ENCODE results near the gene DARS1. TPM values are rescaled to one million over a fixed set of nuclear protein-coding genes. Genes with fewer than 3 reads are reported as not detected.

DARS1 gene
- total RNA-seq, 2 experiments from 2014 or later = 174 to 190 TPM

GRCh38 chr2:135999899-136000298 lies 14.5 kb upstream of the DARS1 start:
- DNase-seq (no peak), ATAC-seq (no peak)
- Mint-ChIP-seq H3K4me1 (peaks cover 16% of the 10 kb centered on the region), H3K27ac (no peak overlapping the region), H3K9me3 (ENCODE audit: low read depth) (no peaks in the 10 kb centered on the region), H3K27me3 (no peaks in the 10 kb centered on the region), H3K36me3 (ENCODE audit: low read depth) (peaks cover 14% of the 10 kb centered on the region), H3K4me3 (no peak overlapping the region)
- CTCF ChIA-PET = interaction anchor here (0.8 to 1.9 kb wide), 2 partner anchors 11 to 34 kb away, joined by 3 to 5 read pairs; no protein-coding TSS in a partner anchor
- intact Hi-C loops (cut with DNase I, micrococcal nuclease) = no loop called here
- POLR2A ChIA-PET = no interaction called here

DNA sequence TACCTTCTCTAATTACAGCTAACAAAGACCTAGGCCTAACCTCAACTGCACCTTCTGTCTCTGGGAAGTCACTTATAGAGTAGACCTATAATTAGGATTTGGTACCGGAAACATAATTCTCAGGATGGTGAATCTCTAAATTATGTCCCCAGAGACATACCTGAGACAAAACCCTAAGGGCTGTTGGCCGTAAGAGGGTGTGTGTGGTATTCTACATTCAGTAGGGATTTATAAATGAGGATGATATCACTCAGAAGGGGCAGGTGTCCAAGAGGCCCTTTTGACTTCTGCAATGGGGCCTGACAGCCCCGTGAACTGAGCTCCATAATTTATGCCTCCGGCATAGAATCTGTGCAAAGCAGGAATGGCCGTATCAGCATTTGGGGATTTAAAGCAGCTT lies 13.5 kb upstream of the DARS1 start:
- DNase-seq = no peak
- ChIA-PET POLR2A (interaction anchor here (0.6 kb wide), 1 partner anchor 19 kb away, joined by 3 read pairs; no protein-coding TSS in a partner anchor), CTCF (interaction anchor here (0.8 to 1.9 kb wide), 3 partner anchors 10 to 413 kb away, joined by 3 to 5 read pairs (median 3); no protein-coding TSS in a partner anchor)
- H3K4me1 Mint-ChIP-seq = peaks cover 14% of the 10 kb centered on the region
- H3K36me3 Mint-ChIP-seq (ENCODE audit: low read depth) = peaks cover 8% of the 10 kb centered on the region
- ATAC-seq = no peak
- H3K9me3 Mint-ChIP-seq (ENCODE audit: low read depth) = no peaks in the 10 kb centered on the region
- no peaks in the 10 kb centered on the region for H3K27me3 Mint-ChIP-seq
- no peak overlapping the region for H3K27ac Mint-ChIP-seq
- H3K4me3 Mint-ChIP-seq = no peak overlapping the region
- intact Hi-C loops (cut with DNase I, micrococcal nuclease) = no loop called here

GRCh38 chr2:135997380-135997779 lies 12.0 kb upstream of the DARS1 start:
- CTCF ChIA-PET = interaction anchor here (0.7 to 2.4 kb wide), 7 partner anchors 8 to 257 kb away, joined by 3 to 6 read pairs (median 3); no protein-coding TSS in a partner anchor
- peaks cover 14% of the 10 kb centered on the region for H3K4me1 Mint-ChIP-seq
- H3K36me3 Mint-ChIP-seq (ENCODE audit: low read depth) = peaks cover 6% of the 10 kb centered on the region
- no peaks in the 10 kb centered on the region for H3K27me3 Mint-ChIP-seq
- no peaks in the 10 kb centered on the region for H3K9me3 Mint-ChIP-seq (ENCODE audit: low read depth)
- peak; percentile 40 for DNase-seq
- peak; percentile 50 for ATAC-seq
- intact Hi-C loops (cut with DNase I, micrococcal nuclease) = no loop called here
- H3K4me3 Mint-ChIP-seq = no peak overlapping the region
- POLR2A ChIA-PET = interaction anchor here (0.5 kb wide), 1 partner anchor 1746 kb away, joined by 4 read pairs; no protein-coding TSS in a partner anchor
- no peak overlapping the region for H3K27ac Mint-ChIP-seq

DNA sequence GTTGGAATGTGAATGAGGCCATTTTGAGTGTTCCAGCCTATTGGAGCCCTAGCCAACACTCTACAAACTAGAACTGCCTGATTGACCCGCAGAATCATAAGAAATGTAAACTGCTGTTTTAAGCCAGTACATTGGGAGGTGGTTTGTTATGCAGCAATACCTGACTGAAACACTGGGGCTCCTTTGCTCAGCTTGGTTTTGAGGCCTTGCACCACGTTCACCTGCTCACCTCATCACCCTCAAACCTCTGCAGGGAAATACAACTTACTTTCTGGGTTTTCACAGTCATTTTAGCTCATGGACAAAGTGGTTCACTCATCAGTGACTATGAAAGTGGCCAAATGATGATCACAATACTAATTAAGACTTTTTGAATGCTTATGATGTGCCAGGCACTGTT lies 10.9 kb upstream of the DARS1 start:
- H3K9me3 Mint-ChIP-seq (ENCODE audit: low read depth) = no peaks in the 10 kb centered on the region
- intact Hi-C loops (cut with DNase I, micrococcal nuclease) = no loop called here
- H3K4me3 Mint-ChIP-seq = no peak overlapping the region
- peaks cover 10% of the 10 kb centered on the region for H3K36me3 Mint-ChIP-seq (ENCODE audit: low read depth)
- ChIA-PET CTCF (interaction anchor here (0.6 to 2.4 kb wide), 6 partner anchors 9 to 1078 kb away, joined by 3 to 6 read pairs (median 4); partner anchors contain the start of gene CCNT2), POLR2A (interaction anchor here (0.5 kb wide), 1 partner anchor 9 kb away, joined by 3 read pairs; no protein-coding TSS in a partner anchor)
- no peak overlapping the region for H3K27ac Mint-ChIP-seq
- H3K4me1 Mint-ChIP-seq = peaks cover 17% of the 10 kb centered on the region
- peak; percentile 47 for ATAC-seq
- no peaks in the 10 kb centered on the region for H3K27me3 Mint-ChIP-seq
- no peak for DNase-seq

- peaks cover 16% of the 10 kb centered on the region for H3K4me1 Mint-ChIP-seq
- ChIA-PET CTCF (no interaction called here), POLR2A (no interaction called here)
- DNase-seq (no peak), ATAC-seq (no peak)
- H3K27ac Mint-ChIP-seq = no peak overlapping the region
- H3K9me3 Mint-ChIP-seq (ENCODE audit: low read depth) = no peaks in the 10 kb centered on the region
- H3K27me3 Mint-ChIP-seq = no peaks in the 10 kb centered on the region
- H3K36me3 Mint-ChIP-seq (ENCODE audit: low read depth) = peaks cover 9% of the 10 kb centered on the region
- no peak overlapping the region for H3K4me3 Mint-ChIP-seq
- intact Hi-C loops (cut with DNase I, micrococcal nuclease) = no loop called here
Observed at GRCh38 chr2:135994281-135994680, 8.9 kb upstream of the DARS1 start.

- Mint-ChIP-seq H3K9me3 (ENCODE audit: low read depth) (no peaks in the 10 kb centered on the region), H3K27me3 (no peaks in the 10 kb centered on the region), H3K4me1 (peaks cover 16% of the 10 kb centered on the region), H3K36me3 (ENCODE audit: low read depth) (peaks cover 14% of the 10 kb centered on the region), H3K4me3 (no peak overlapping the region), H3K27ac (no peak overlapping the region)
- CTCF ChIA-PET = no interaction called here
- intact Hi-C loops (cut with DNase I, micrococcal nuclease) = no loop called here
- POLR2A ChIA-PET = no interaction called here
- DNase-seq (no peak), ATAC-seq (no peak)
Observed at GRCh38 chr2:135993421-135993820, 8.0 kb upstream of the DARS1 start.

DNA sequence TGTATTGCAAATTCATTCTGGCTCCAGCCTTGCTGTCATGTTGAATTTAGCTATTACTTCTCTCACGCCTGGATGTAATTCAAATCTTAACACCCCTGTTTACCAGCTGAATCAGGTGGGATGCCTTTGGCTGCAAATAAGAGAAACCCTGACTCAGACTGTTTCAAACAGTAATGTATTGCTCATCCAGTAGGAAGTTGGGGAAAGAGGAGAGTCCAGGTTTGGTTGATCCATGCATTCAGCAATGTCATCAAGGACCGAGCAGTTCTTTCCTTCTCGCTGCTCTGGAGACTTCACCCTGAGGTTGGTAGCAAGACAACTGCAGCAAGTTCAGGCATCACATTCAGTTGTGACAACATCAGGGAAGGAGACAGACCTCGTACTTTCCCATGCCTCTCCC lies 6.4 kb upstream of the DARS1 start:
- CTCF ChIA-PET = no interaction called here
- Mint-ChIP-seq H3K4me3 (no peak overlapping the region), H3K36me3 (ENCODE audit: low read depth) (peaks cover 15% of the 10 kb centered on the region), H3K27ac (no peak overlapping the region), H3K4me1 (peaks cover 8% of the 10 kb centered on the region), H3K27me3 (no peaks in the 10 kb centered on the region), H3K9me3 (ENCODE audit: low read depth) (no peaks in the 10 kb centered on the region)
- POLR2A ChIA-PET = no interaction called here
- DNase-seq = no peak
- intact Hi-C loops (cut with DNase I, micrococcal nuclease) = no loop called here
- ATAC-seq = no peak

DNA sequence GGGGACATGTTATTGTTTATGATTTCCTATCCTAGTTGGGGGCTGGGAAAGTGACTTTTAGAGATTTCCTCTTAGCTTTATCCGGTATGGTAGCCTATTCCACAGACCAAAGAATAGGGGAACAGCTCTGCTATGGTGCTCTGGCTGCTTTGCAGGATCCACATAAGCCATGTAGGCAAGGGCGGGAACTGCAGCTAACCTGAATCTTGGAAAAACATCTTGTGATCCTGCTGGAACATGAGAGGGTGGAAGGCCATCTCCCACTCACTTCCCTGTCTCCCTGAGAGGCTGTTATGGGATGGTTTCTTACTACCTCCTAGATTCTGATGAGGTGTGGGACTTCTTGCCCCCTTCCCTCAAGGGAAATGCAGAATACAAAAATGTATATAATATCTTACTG lies 2.0 kb upstream of the DARS1 start:
- no peaks in the 10 kb centered on the region for H3K27me3 Mint-ChIP-seq
- ChIA-PET CTCF (no interaction called here), POLR2A (no interaction called here)
- peaks cover 32% of the 10 kb centered on the region for H3K4me1 Mint-ChIP-seq
- no peak overlapping the region for H3K27ac Mint-ChIP-seq
- DNase-seq (no peak), ATAC-seq (no peak)
- peaks cover 36% of the 10 kb centered on the region for H3K36me3 Mint-ChIP-seq (ENCODE audit: low read depth)
- H3K4me3 Mint-ChIP-seq = no peak overlapping the region
- intact Hi-C loops (cut with DNase I, micrococcal nuclease) = loop anchor here in 1 of 2 experiments (5.0 kb wide), 1 partner anchor 325 kb away; no protein-coding TSS in a partner anchor
- H3K9me3 Mint-ChIP-seq (ENCODE audit: low read depth) = no peaks in the 10 kb centered on the region

GRCh38 chr2:135986507-135986906 lies 1.1 kb upstream of the DARS1 start:
- POLR2A ChIA-PET = interaction anchor here (0.6 to 2.0 kb wide), 6 partner anchors 70 to 396 kb away, joined by 3 to 11 read pairs (median 6); partner anchors contain the start of gene MCM6
- H3K36me3 Mint-ChIP-seq (ENCODE audit: low read depth) = peaks cover 38% of the 10 kb centered on the region
- peak overlapping the region; percentile 93 for H3K4me3 Mint-ChIP-seq
- DNase-seq (no peak), ATAC-seq (no peak)
- no peaks in the 10 kb centered on the region for H3K9me3 Mint-ChIP-seq (ENCODE audit: low read depth)
- CTCF ChIA-PET = interaction anchor here (0.5 to 1.7 kb wide), 5 partner anchors 67 to 482 kb away, joined by 3 to 5 read pairs (median 4); no protein-coding TSS in a partner anchor
- peak overlapping the region; percentile 97 for H3K27ac Mint-ChIP-seq
- intact Hi-C loops (cut with DNase I, micrococcal nuclease) = loop anchor here in 1 of 2 experiments (5.0 kb wide), 1 partner anchor 326 kb away; no protein-coding TSS in a partner anchor
- H3K4me1 Mint-ChIP-seq = peaks cover 36% of the 10 kb centered on the region
- no peaks in the 10 kb centered on the region for H3K27me3 Mint-ChIP-seq

- Mint-ChIP-seq H3K9me3 (ENCODE audit: low read depth) (no peaks in the 10 kb centered on the region), H3K4me3 (peak overlapping the region; percentile 93), H3K27me3 (no peaks in the 10 kb centered on the region), H3K27ac (peak overlapping the region; percentile 97), H3K36me3 (ENCODE audit: low read depth) (peaks cover 43% of the 10 kb centered on the region), H3K4me1 (peaks cover 38% of the 10 kb centered on the region)
- DNase-seq (peak; percentile 89), ATAC-seq (peak; percentile 55)
- intact Hi-C loops (cut with DNase I, micrococcal nuclease) = loop anchor here (1.0 to 5.0 kb wide), 22 partner anchors 22 to 455 kb away; partner anchors contain the start of genes MCM6 (in 2 of the 2), CXCR4 (in 1 of the 2), R3HDM1 (in 1 of the 2) and UBXN4 (in 1 of the 2)
- ChIA-PET POLR2A (interaction anchor here (0.6 to 2.0 kb wide), 8 partner anchors 64 to 396 kb away, joined by 3 to 11 read pairs (median 4); partner anchors contain the start of gene MCM6), CTCF (interaction anchor here (0.5 to 2.1 kb wide), 7 partner anchors 67 to 483 kb away, joined by 3 to 6 read pairs (median 4); no protein-coding TSS in a partner anchor)
Observed at GRCh38 chr2:135985826-135986393, 484 bp upstream of the DARS1 start.

DNA sequence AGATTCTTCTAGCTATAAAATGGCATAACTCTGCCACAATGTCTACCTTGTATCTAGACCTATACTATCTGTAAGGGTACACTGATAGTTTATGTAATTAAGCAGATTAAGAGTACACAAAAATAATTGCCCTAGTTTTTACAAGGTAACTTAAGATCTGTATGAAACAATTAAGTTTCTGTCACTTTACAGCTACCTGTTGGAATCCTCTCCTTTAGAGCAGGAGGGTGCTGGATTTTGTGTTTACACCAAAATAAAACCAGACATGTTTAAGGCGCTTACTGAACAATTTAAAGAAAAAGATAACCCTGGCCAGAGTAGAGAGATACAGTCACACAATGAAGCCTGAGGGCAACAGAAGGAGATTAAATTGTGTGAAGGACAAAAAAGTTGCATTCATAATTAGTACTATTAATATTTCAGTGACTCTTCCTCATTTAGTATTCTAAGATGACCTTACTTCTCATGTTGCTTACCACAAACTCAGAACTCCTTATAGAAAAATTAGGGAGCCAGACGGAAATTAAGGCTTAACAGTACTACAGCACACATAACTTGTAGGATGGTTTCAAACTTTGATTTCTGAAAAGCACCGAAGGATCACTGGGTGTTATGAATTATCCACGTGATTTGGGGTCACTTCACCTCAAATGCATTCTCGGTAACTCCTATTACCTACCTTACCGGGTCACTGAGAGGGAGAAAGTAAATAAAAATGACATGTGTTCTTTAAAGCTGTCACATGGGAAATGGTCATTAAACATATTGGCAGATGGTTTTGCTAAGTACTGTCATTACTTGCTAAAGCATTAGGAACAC lies 1.0 kb downstream of the DARS1 start:
- H3K4me1 Mint-ChIP-seq = peaks cover 51% of the 10 kb centered on the region
- H3K36me3 Mint-ChIP-seq (ENCODE audit: low read depth) = peaks cover 56% of the 10 kb centered on the region
- no peaks in the 10 kb centered on the region for H3K27me3 Mint-ChIP-seq
- H3K27ac Mint-ChIP-seq = peak overlapping the region; percentile 97
- DNase-seq = no peak
- ATAC-seq = no peak
- CTCF ChIA-PET = interaction anchor here (0.6 to 2.1 kb wide), 11 partner anchors 12 to 398 kb away, joined by 3 to 12 read pairs (median 5); no protein-coding TSS in a partner anchor
- intact Hi-C loops (cut with DNase I, micrococcal nuclease) = loop anchor here (1.0 to 5.0 kb wide), 22 partner anchors 24 to 453 kb away; partner anchors contain the start of genes MCM6 (in 2 of the 2), CXCR4 (in 1 of the 2), R3HDM1 (in 1 of the 2) and UBXN4 (in 1 of the 2)
- POLR2A ChIA-PET = interaction anchor here (0.6 to 1.7 kb wide), 8 partner anchors 13 to 400 kb away, joined by 3 to 11 read pairs (median 4); no protein-coding TSS in a partner anchor
- peak overlapping the region; percentile 93 for H3K4me3 Mint-ChIP-seq
- no peaks in the 10 kb centered on the region for H3K9me3 Mint-ChIP-seq (ENCODE audit: low read depth)
